ENCODE results near the gene TRIM51G.
"Not testable (repeated sequence)": the region's sequence is repeated elsewhere in the genome, so short reads cannot be mapped to it uniquely, and the experiment has no call there.

The TRIM51G gene, protein sequence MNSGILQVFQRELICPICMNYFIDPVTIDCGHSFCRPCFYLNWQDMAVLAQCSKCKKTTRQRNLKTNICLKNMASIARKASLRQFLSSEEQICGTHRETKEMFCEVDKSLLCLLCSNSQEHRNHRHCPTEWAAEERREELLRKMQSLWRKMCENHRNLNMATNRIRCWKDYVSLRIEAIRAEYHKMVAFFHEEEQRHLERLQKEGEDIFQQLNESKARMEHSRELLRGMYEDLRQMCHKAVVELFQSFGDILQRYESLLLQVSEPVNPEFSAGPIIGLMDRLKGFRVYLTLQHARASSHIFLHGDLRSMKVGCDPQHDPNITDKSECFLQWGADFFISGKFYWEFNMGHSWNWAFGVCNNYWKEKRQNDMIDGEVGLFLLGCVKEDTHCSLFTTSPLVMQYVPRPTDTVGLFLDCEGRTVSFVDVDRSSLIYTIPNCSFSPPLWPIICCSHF

DNA sequence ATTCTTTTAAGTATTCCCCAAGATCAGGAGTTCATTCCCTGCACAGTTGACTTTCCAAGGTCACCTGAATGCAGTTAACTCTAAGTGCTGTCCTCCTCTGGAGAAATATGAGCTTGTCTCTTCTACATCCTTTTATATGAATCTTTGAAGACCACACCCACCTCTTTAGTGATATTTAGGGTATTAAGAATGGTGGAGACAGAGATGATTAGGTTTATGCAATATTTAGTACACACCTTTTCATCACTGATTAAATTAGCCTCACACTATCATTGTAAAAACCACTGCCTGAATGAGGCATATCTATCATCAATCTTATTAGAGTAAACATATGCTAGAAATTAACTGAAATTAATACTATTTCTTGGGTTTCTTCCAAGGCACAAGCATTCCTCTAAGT lies at the start of gene TRIM51G:
TRIM51G (minus strand) TSS at position 101 of the 400 bp plus-strand sequence. CDS start 2,190 bp downstream, outside the sequence.
- not testable (repeated sequence) for DNase-seq

DNA sequence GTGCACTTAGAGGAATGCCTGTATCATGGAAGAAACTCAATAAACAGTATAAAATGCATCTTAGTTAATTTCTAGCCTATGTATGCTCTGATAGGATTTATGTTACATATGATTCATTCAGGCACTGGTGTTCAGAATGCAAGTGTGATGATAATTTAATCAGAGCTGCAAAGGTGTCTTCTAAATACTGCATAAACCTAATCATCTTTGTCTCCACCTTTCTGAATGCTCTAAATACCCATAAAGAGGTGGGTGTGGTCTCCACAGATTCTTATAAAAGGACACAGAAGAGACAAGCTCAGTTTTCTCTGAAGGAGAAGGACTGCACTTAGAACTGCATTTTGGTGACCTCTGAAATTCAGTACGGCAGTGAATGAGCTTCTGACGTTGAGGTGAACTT lies 44.8 kb upstream of the TRIM51G start, which contains the start of gene TRIM49B:
TRIM49B (plus strand) TSS at position 301 of the 400 bp plus-strand sequence. CDS start 2,777 bp downstream, outside the sequence.
- not testable (repeated sequence) for DNase-seq

DNA sequence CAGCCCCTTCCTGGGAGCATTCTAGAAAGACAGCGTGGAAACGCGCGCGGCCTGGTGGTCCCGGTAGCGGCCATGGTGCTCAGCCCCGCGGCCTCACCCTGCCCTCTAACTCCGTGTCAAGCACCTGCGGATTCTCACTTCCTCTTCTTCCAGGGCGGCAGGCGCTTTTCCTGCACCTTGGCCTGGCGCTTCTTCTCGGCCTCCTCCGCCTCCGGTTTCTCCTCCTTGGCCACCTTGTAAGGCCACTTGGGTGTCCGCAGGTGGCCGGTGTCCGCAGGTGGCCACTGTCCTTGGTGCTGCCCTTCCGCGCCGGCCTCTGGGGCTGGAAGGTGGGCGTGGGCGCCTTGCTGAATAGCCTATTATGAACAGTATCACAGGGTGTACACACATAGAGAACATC lies 15.1 kb downstream of the TRIM51G start:
- not testable (repeated sequence) for DNase-seq

DNA sequence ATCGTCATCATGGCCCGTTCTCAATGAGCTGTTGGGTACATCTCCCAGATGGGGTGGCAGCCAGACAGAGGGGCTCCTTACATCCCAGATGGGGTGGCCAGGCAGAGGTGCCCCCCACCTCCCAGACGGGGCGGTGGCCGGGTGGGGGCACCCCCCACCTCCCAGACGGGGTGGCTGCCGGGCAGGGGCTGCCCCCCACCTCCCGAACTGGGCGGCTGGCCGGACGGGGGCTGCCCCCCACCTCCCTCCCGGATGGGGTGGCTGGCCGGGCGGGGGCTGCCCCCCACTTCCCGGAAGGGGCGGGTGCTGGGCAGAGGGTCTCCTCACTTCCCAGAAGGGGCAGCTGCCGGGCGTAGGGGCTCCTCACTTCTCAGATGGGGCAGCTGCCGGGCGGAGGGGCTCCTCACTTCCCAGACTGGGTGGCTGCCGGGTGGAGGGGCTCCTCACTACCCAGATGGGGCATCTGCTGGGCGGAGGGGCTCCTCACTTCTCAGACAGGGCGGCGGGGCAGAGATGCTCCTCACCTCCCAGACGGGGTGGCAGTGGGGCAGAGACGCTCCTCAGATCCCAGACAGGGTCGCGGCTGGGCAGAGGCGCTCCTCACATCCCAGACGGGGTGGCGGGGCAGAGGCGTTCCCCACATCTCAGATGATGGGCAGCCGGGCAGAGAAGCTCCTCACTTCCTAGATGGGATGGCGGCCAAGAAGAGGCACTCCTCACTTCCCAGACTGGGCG lies 28.2 kb downstream of the TRIM51G start:
- not testable (repeated sequence) for DNase-seq

DNA sequence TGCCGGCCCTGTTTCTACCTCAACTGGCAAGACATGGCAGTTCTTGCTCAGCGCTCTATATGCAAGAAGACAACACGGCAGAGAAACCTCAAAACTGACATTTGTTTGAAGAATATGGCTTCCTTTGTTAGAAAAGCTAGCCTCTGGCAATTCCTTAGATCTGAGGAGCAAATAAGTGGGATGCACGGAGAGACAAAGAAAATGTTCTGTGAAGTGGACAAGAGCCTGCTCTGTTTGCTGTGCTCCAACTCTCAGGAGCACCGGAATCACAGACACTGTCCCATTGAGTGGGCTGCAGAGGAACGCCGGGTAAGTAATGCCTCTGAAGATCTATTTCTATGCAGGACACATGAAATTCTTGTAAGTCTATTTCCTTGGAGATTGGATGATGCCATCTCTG lies 37.9 kb downstream of the TRIM51G start:
- DNase-seq: not testable (repeated sequence)
